NT2/D1 (cell line): ENCODE results near the gene SDHD.

Experiments used
- YY1 ChIP-seq: IDR thresholded peaks from 2 replicates; pipeline ENCODE4 v1.6.1; 2011; ENCODE audit not compliant: insufficient read length, insufficient read depth
- ZNF274 ChIP-seq: IDR thresholded peaks from 2 replicates; pipeline ENCODE4 v1.6.1; 2011; ENCODE audit warnings: mild to moderate bottlenecking, low read depth, low read length

- TF ChIP-seq YY1 (no peak), ZNF274 (no peak)
These were observed 44.3 kb upstream of the SDHD start for GRCh38 chr11:112042161-112042960.
